Neural cell (in vitro differentiated cells): ENCODE data around the gene OSM.

ENCODE experiments used
- EP300 ChIP-seq: fragments of 450-650 bp; conservative IDR thresholded peaks from 2 replicates; pipeline ENCODE4 v1.6.1; 2014; ENCODE audit warnings: antibody characterized with exemption, mild to moderate bottlenecking, moderate library complexity; ENCODE audit not compliant: poor library complexity, severe bottlenecking
- EZH2 ChIP-seq: fragments of 200-600, 300-800 bp; shearing (Covaris generic), sonication (generic); IDR thresholded peaks from 2 replicates; pipeline ENCODE4 v1.6.1; 2014; ENCODE audit warnings: antibody characterized with exemption, low read length, borderline replicate concordance, mild to moderate bottlenecking; ENCODE audit not compliant: insufficient read depth, poor library complexity, severe bottlenecking
- MXI1 ChIP-seq: fragments of 450-650 bp; conservative IDR thresholded peaks from 2 replicates; pipeline ENCODE4 v1.6.1; 2014; ENCODE audit warnings: antibody characterized with exemption, mild to moderate bottlenecking; ENCODE audit not compliant: poor library complexity, severe bottlenecking
- POLR2AphosphoS5 ChIP-seq: IDR thresholded peaks from 2 replicates; pipeline ENCODE4 v1.6.1; 2012
- RAD21 ChIP-seq: fragments of 450-650 bp; conservative IDR thresholded peaks from 2 replicates; pipeline ENCODE4 v1.6.1; 2014; ENCODE audit warnings: antibody characterized with exemption, mild to moderate bottlenecking, moderate library complexity
- SMC3 ChIP-seq: fragments of 450-650 bp; conservative IDR thresholded peaks from 2 replicates; pipeline ENCODE4 v1.6.1; 2014; ENCODE audit warnings: antibody characterized with exemption, mild to moderate bottlenecking, moderate library complexity; ENCODE audit not compliant: poor library complexity
- TAF1 ChIP-seq: IDR thresholded peaks from 2 replicates; pipeline ENCODE4 v1.6.1; 2012; ENCODE audit warnings: low read depth
- TF ChIP-seq, protein P1 (sequence below): fragments of 450-650 bp; IDR thresholded peaks from 2 replicates; pipeline ENCODE4 v1.5.1; 2014; ENCODE audit warnings: antibody characterized with exemption, mild to moderate bottlenecking, moderate library complexity; ENCODE audit not compliant: poor library complexity, severe bottlenecking

DNA sequence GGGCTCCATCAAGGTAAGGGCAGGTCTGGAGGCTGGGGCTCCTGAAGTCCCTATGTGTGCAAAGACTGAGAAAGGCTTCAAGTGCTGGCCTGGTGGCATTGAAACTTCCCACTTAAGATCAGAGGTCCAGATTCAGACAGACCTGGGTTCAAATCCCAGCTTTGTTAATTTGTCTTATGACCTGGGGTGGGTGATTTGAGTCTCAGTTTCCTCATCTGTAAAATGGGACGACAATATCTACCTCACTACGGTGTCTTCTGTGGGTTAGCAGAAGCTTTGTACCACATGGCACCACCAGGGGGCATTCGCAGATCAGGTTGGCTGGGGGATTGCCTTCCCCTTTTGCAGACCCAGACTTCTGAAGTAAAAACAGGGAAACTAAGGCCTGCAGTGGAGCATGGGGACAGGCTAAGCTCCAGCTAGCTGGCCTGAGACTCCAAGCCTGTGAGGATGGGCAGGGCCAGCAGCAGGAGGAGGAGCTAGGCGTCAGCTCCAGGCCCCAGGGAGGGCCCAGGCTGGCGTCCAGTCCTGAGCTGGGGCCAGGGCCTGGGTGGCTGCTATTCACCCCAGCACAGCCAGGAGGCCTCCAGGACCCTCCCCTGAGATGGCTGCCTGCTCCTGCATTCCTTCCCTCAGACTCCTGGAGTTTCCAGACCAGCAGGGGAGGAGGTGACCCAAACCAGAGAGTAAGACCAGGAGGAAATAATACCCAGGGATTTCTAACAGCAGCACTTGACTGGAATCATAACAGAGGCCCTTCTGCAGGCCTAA is 21.2 kb upstream of the OSM start:
- TF ChIP-seq, protein P1, sequence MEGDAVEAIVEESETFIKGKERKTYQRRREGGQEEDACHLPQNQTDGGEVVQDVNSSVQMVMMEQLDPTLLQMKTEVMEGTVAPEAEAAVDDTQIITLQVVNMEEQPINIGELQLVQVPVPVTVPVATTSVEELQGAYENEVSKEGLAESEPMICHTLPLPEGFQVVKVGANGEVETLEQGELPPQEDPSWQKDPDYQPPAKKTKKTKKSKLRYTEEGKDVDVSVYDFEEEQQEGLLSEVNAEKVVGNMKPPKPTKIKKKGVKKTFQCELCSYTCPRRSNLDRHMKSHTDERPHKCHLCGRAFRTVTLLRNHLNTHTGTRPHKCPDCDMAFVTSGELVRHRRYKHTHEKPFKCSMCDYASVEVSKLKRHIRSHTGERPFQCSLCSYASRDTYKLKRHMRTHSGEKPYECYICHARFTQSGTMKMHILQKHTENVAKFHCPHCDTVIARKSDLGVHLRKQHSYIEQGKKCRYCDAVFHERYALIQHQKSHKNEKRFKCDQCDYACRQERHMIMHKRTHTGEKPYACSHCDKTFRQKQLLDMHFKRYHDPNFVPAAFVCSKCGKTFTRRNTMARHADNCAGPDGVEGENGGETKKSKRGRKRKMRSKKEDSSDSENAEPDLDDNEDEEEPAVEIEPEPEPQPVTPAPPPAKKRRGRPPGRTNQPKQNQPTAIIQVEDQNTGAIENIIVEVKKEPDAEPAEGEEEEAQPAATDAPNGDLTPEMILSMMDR = peak; percentile 67
- TF ChIP-seq TAF1 (no peak), POLR2AphosphoS5 (no peak), EP300 (no peak), SMC3 (peak; percentile 66), EZH2 (no peak), MXI1 (no peak), RAD21 (peak; percentile 66)
